ENCODE measurements around the gene ARVCF.

DNA sequence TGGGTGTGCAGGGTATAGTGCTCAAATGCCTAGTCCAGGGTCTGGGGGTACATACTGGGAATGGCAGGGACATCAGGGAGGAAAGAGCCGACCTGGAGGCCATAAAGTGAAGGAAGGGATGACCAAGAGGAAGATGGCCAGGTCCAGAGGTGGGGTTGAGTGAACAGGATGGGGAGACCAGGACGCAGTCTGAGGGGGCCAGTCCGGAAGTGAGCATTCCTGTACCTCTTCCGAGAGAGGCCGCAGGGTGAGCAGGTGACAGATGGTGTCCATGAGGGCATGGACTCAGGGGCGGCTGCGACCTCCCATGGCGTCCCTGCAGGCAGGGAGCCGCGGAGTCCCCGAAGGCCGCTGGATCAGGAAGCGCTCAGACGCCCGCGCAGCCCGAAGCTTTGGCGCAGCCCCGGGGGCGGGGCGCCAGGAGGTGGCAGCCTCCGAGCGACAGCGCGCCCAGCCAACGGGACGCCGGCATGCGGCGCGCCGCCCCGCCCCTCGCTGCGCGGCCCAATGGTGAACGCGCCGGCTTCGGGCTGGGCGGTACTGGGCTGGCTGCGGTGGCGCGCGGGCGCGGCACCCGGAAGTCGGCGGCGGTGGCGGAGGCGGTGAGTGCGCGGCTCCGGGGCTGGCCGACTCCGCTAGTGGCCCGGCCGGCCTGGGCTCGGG lies 4.0 kb upstream of the ARVCF start, which contains the start of gene TANGO2:
- no peak for TF ChIP-seq SMC3 (conservative IDR thresholded peaks at IDR 0.05; ENCODE audit: poor library complexity)
- TF ChIP-seq, protein P1, sequence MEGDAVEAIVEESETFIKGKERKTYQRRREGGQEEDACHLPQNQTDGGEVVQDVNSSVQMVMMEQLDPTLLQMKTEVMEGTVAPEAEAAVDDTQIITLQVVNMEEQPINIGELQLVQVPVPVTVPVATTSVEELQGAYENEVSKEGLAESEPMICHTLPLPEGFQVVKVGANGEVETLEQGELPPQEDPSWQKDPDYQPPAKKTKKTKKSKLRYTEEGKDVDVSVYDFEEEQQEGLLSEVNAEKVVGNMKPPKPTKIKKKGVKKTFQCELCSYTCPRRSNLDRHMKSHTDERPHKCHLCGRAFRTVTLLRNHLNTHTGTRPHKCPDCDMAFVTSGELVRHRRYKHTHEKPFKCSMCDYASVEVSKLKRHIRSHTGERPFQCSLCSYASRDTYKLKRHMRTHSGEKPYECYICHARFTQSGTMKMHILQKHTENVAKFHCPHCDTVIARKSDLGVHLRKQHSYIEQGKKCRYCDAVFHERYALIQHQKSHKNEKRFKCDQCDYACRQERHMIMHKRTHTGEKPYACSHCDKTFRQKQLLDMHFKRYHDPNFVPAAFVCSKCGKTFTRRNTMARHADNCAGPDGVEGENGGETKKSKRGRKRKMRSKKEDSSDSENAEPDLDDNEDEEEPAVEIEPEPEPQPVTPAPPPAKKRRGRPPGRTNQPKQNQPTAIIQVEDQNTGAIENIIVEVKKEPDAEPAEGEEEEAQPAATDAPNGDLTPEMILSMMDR (IDR thresholded peaks at IDR 0.05; ENCODE audit: poor library complexity, severe bottlenecking), result no peak

Measured in neural cell (in vitro differentiated cells).